WTC11 (cell line): ENCODE results near the gene JAZF1.

Source experiments
- CTCF ChIP-seq: fragments of 200-600 bp; IDR thresholded peaks from 2 replicates; pipeline ENCODE4 v1.8.0; 2022; ENCODE audit warnings: antibody characterized with exemption
- FOXK1 ChIP-seq: sonication (generic); formaldehyde crosslinking; IDR thresholded peaks from 2 replicates; pipeline ENCODE4 v1.8.0; 2022; ENCODE audit warnings: mild to moderate bottlenecking, moderate library complexity, missing genetic modification reagents
- FOXP4 ChIP-seq: sonication (generic); formaldehyde crosslinking; IDR thresholded peaks from 2 replicates; pipeline ENCODE4 v1.8.0; 2022; ENCODE audit warnings: mild to moderate bottlenecking, missing genetic modification reagents
- KAT7 ChIP-seq: sonication (generic); formaldehyde crosslinking; IDR thresholded peaks from 2 replicates; pipeline ENCODE4 v1.8.1; 2023; ENCODE audit warnings: missing genetic modification reagents, mild to moderate bottlenecking, borderline replicate concordance
- MLX ChIP-seq: sonication (generic); formaldehyde crosslinking; IDR thresholded peaks from 2 replicates; pipeline ENCODE4 v1.8.1; 2023; ENCODE audit warnings: mild to moderate bottlenecking, missing genetic modification reagents, moderate library complexity
- PRRX2 ChIP-seq: fragments of 250-450 bp; sonication (Bioruptor Pico); IDR thresholded peaks from 2 replicates; pipeline ENCODE4 v1.8.0; 2021; ENCODE audit warnings: mild to moderate bottlenecking
- RELA ChIP-seq: sonication (generic); formaldehyde crosslinking; IDR thresholded peaks from 2 replicates; pipeline ENCODE4 v1.8.1; 2022; ENCODE audit warnings: missing genetic modification reagents, mild to moderate bottlenecking, borderline replicate concordance
- TEAD1 ChIP-seq: sonication (generic); formaldehyde crosslinking; IDR thresholded peaks from 2 replicates; pipeline ENCODE4 v1.8.0; 2022; ENCODE audit warnings: mild to moderate bottlenecking, missing genetic modification reagents
- TEAD4 ChIP-seq: sonication (generic); formaldehyde crosslinking; IDR thresholded peaks from 2 replicates; pipeline ENCODE4 v1.8.0; 2022; ENCODE audit warnings: mild to moderate bottlenecking, missing genetic modification reagents
- ZNF232 ChIP-seq: sonication (generic); formaldehyde crosslinking; IDR thresholded peaks from 2 replicates; pipeline ENCODE4 v1.8.0; 2022; ENCODE audit warnings: mild to moderate bottlenecking, missing genetic modification reagents
- ZNF263 ChIP-seq: sonication (generic); formaldehyde crosslinking; IDR thresholded peaks from 2 replicates; pipeline ENCODE4 v1.8.1; 2022; ENCODE audit warnings: low read depth, mild to moderate bottlenecking, moderate library complexity, missing genetic modification reagents

GRCh38 chr7:28155964-28156363 is 24.6 kb downstream of the JAZF1 start:
- TF ChIP-seq RELA (CRISPR knock-in tag) (no peak), KAT7 (no peak), ZNF232 (no peak), CTCF (no peak), PRRX2 (CRISPR knock-in tag) (no peak), FOXK1 (no peak), MLX (CRISPR knock-in tag) (no peak), FOXP4 (CRISPR knock-in tag) (no peak), TEAD4 (CRISPR knock-in tag) (no peak), ZNF263 (no peak), TEAD1 (CRISPR knock-in tag) (no peak)
